A549 (cell line): ENCODE data around the gene CDK14. TPM values are rescaled to one million over a fixed set of nuclear protein-coding genes. Genes with fewer than 3 reads are reported as not detected.

Source experiments
- ATAC-seq, 2 experiments: fragments of 200-7000 bp in 1 of 2; fragments of >200 bp in 1 of 2; cut with Nextera tagmentation in 1 of 2; cut with Tn5 transposase in 1 of 2; 3 replicates each; pipeline versions ENCODE4 v1.8.0 to v1.9.1; 2018 to 2020; ENCODE audit warnings: mild to moderate bottlenecking in 1 of 2, moderate library complexity in 1 of 2
- CTCF ChIA-PET: fragments of 300-600 bp; sonication (Branson Sonifier 250); formaldehyde crosslinking; extraction: SDS; loops from one replicate; lab custom pipeline; 2021; ENCODE audit warnings: antibody characterized with exemption, inconsistent platforms; lab: Yijun Ruan, JAX
- POLR2A ChIA-PET: fragments of 350-600 bp; formaldehyde crosslinking; extraction: SDS; loops from one replicate; lab custom pipeline; 2021; ENCODE audit warnings: antibody characterized with exemption, inconsistent platforms; lab: Yijun Ruan, JAX
- DNase-seq, 2 experiments: peaks; one replicate each; pipeline versions ENCODE4 v3.0.0 to v3.0.0-alpha.2; 2011 to 2016; ENCODE audit warnings: low read depth in 1 of 2, low spot score in 1 of 2
- FAIRE-seq: peaks from 2 replicates; lab custom pipeline; 2011; peaks lifted over from hg19 to GRCh38; lab: Jason Lieb, UNC
- H3K27ac ChIP-seq, 2 experiments: fragments of >200 bp; sonication (Bioruptor Twin); formaldehyde crosslinking; 3 replicates each; pipeline ENCODE4 v1.5.1; 2016 to 2017
- H3K4me1 ChIP-seq: fragments of >200 bp; sonication (Bioruptor Twin); formaldehyde crosslinking; 3 replicates; pipeline ENCODE4 v1.6.1; 2016
- H3K4me2 ChIP-seq: fragments of >200 bp; sonication (Bioruptor Twin); formaldehyde crosslinking; 3 replicates; pipeline ENCODE4 v1.6.1; 2016
- H3K4me3 ChIP-seq: fragments of >200 bp; sonication (Bioruptor Twin); formaldehyde crosslinking; 3 replicates; pipeline ENCODE4 v1.5.1; 2016
- H3K9me3 ChIP-seq: fragments of >200 bp; sonication (Bioruptor Twin); formaldehyde crosslinking; 3 replicates; pipeline ENCODE4 v1.6.1; 2016
- BCL3 ChIP-seq: fragments of >200 bp; sonication (Bioruptor Twin); formaldehyde crosslinking; IDR thresholded peaks from 3 replicates; pipeline ENCODE4 v1.6.1; 2016
- BHLHE40 ChIP-seq: IDR thresholded peaks from 2 replicates; pipeline ENCODE4 v1.6.1; 2012; ENCODE audit warnings: low read depth, low read length, inconsistent platforms
- CBX2 ChIP-seq: fragments of 200-600 bp; sonication (generic); IDR thresholded peaks from 2 replicates; pipeline ENCODE4 v1.6.1; 2016; ENCODE audit warnings: low read depth, mild to moderate bottlenecking, borderline replicate concordance
- CHD4 ChIP-seq: fragments of 200-600 bp; sonication (generic); IDR thresholded peaks from 2 replicates; pipeline ENCODE4 v1.6.1; 2016; ENCODE audit warnings: antibody characterized with exemption, mild to moderate bottlenecking, borderline replicate concordance
- CTCF ChIP-seq: fragments of >200 bp; sonication (Bioruptor Twin); formaldehyde crosslinking; IDR thresholded peaks from 3 replicates; pipeline ENCODE4 v1.5.1; 2016
- EHF ChIP-seq: fragments of 250-450 bp; sonication (Bioruptor Pico); IDR thresholded peaks from 2 replicates; pipeline ENCODE4 v1.5.0; 2020; ENCODE audit warnings: mild to moderate bottlenecking
- EHMT2 ChIP-seq: fragments of 200-600 bp; sonication (generic); IDR thresholded peaks from 2 replicates; pipeline ENCODE4 v1.6.1; 2016; ENCODE audit warnings: antibody characterized with exemption, low read depth, mild to moderate bottlenecking, moderate library complexity
- ELK1 ChIP-seq: fragments of 150-350 bp; IDR thresholded peaks from 2 replicates; pipeline ENCODE4 v1.6.1; 2014; ENCODE audit warnings: low read depth, mild to moderate bottlenecking, low read length
- EP300 ChIP-seq, 2 experiments: fragments of >200 bp; sonication (Bioruptor Twin); formaldehyde crosslinking; IDR thresholded peaks; 2 replicates in 1 of 2; 3 replicates in 1 of 2; pipeline ENCODE4 v1.6.1; 2016 to 2017
- ESRRA ChIP-seq: fragments of 150-350 bp; IDR thresholded peaks from 2 replicates; pipeline ENCODE4 v1.6.1; 2014; ENCODE audit warnings: mild to moderate bottlenecking, low read length, borderline replicate concordance
- FOSB ChIP-seq: fragments of 250-450 bp; sonication (Bioruptor Pico); IDR thresholded peaks from 2 replicates; pipeline ENCODE4 v1.5.0; 2020; ENCODE audit warnings: mild to moderate bottlenecking, moderate library complexity
- HEYL ChIP-seq: fragments of 250-450 bp; sonication (Bioruptor Pico); IDR thresholded peaks from 2 replicates; pipeline ENCODE4 v1.8.0; 2021; ENCODE audit warnings: mild to moderate bottlenecking, moderate library complexity
- HMGXB4 ChIP-seq: fragments of 250-450 bp; sonication (Bioruptor Pico); IDR thresholded peaks from 2 replicates; pipeline ENCODE4 v1.5.0; 2021; ENCODE audit warnings: mild to moderate bottlenecking, moderate library complexity, borderline replicate concordance
- HOXA7 ChIP-seq: fragments of 250-450 bp; sonication (Bioruptor Pico); IDR thresholded peaks from 2 replicates; pipeline ENCODE4 v1.5.0; 2020; ENCODE audit warnings: mild to moderate bottlenecking, moderate library complexity
- HOXB13 ChIP-seq: fragments of 250-450 bp; sonication (Bioruptor Pico); IDR thresholded peaks from 2 replicates; pipeline ENCODE4 v1.5.0; 2020; ENCODE audit warnings: low read depth, mild to moderate bottlenecking, moderate library complexity
- JUNB ChIP-seq: fragments of >200 bp; sonication (Bioruptor Twin); formaldehyde crosslinking; IDR thresholded peaks from 2 replicates; pipeline ENCODE4 v1.6.1; 2016
- MYC ChIP-seq: IDR thresholded peaks from 2 replicates; pipeline ENCODE4 v1.6.1; 2012; ENCODE audit warnings: mild to moderate bottlenecking, inconsistent platforms, low read length, improper control_type of control experiment, borderline replicate concordance
- NFE2L2 ChIP-seq: fragments of 150-350 bp; conservative IDR thresholded peaks from 2 replicates; pipeline ENCODE4 v1.6.1; 2014; ENCODE audit warnings: low read length
- NR3C1 ChIP-seq: fragments of >200 bp; sonication (Bioruptor Twin); formaldehyde crosslinking; IDR thresholded peaks from 3 replicates; pipeline ENCODE4 v1.6.1; 2017
- RAD21 ChIP-seq, 2 experiments: fragments of >200 bp in 1 of 2; sonication (Bioruptor Twin) in 1 of 2; formaldehyde crosslinking in 1 of 2; IDR thresholded peaks in 1 of 2; conservative IDR thresholded peaks in 1 of 2; 2 replicates in 1 of 2; 3 replicates in 1 of 2; pipeline ENCODE4 v1.6.1; 2012 to 2018; ENCODE audit warnings: inconsistent platforms in 1 of 2
- RARB ChIP-seq: fragments of 250-450 bp; sonication (Bioruptor Pico); IDR thresholded peaks from 2 replicates; pipeline ENCODE4 v1.8.0; 2021; ENCODE audit warnings: mild to moderate bottlenecking, moderate library complexity
- RCOR1 ChIP-seq: fragments of 150-350 bp; IDR thresholded peaks from 2 replicates; pipeline ENCODE4 v1.6.1; 2014; ENCODE audit warnings: antibody characterized with exemption, low read length, low read depth
- REST ChIP-seq: fragments of 200-600 bp; sonication (generic); IDR thresholded peaks from 2 replicates; pipeline ENCODE4 v1.6.1; 2016; ENCODE audit warnings: antibody characterized with exemption, mild to moderate bottlenecking, moderate library complexity
- RFX5 ChIP-seq: fragments of 450-650 bp; IDR thresholded peaks from 2 replicates; pipeline ENCODE4 v1.7.1; 2014; ENCODE audit warnings: antibody characterized with exemption, mild to moderate bottlenecking, moderate library complexity
- RNF2 ChIP-seq: fragments of 200-600 bp; sonication (generic); IDR thresholded peaks from 2 replicates; pipeline ENCODE4 v1.6.1; 2016; ENCODE audit warnings: low read depth, mild to moderate bottlenecking, antibody characterized with exemption, moderate library complexity, borderline replicate concordance
- SMC3 ChIP-seq: fragments of >200 bp; sonication (Bioruptor Twin); formaldehyde crosslinking; IDR thresholded peaks from 3 replicates; pipeline ENCODE4 v1.6.1; 2018; ENCODE audit warnings: inconsistent platforms
- SREBF2 ChIP-seq: fragments of 450-650 bp; IDR thresholded peaks from 2 replicates; pipeline ENCODE4 v1.6.1; 2014; ENCODE audit warnings: mild to moderate bottlenecking, moderate library complexity
- ZNF302 ChIP-seq: fragments of 250-450 bp; sonication (Bioruptor Pico); IDR thresholded peaks from 2 replicates; pipeline ENCODE4 v1.9.0; 2021; ENCODE audit warnings: inconsistent platforms, mild to moderate bottlenecking, moderate library complexity
- ZSCAN20 ChIP-seq: fragments of 250-450 bp; sonication (Bioruptor Pico); IDR thresholded peaks from 2 replicates; pipeline ENCODE4 v1.8.0; 2022; ENCODE audit warnings: mild to moderate bottlenecking, moderate library complexity
- WGBS: methylation state at CpG from one replicate; pipeline ENCODE4 v1.1.6; 2017; ENCODE audit errors: missing lambda C conversion rate; 5-methylcytosine and 5-hydroxymethylcytosine counted together
- polyA plus RNA-seq, 4 experiments: library from polyadenylated mRNA; depleted of rRNA in 3 of 4; stranded (reverse); fragments of >200 nt; fragmentation: RNase III in 1 of 4; extraction: RNeasy Plus Mini Kit Qiagen cat#74134 plus additional on column Dnase treatment in 1 of 4; gene quantifications; 2 replicates in 3 of 4; 3 replicates in 1 of 4; pipeline ENCODE4 v1.2.3, GENCODE V29; 2011 to 2017

CDK14 gene
- polyA plus RNA-seq, 2 of the 4 experiments (the other 2 are of a cell fraction), result 0.21 to 0.23 TPM

GRCh38 chr7:90758933-90759562, 162.9 kb downstream of the CDK14 start:
- H3K4me2 ChIP-seq, result no peak overlapping the region
- ATAC-seq (no peak), DNase-seq (no peak), FAIRE-seq (no peak)
- no peaks in the 10 kb centered on the region for H3K4me1 ChIP-seq
- no peaks in the 10 kb centered on the region for H3K9me3 ChIP-seq
- TF ChIP-seq SMC3 (no peak), RARB (CRISPR knock-in tag) (no peak), CTCF (no peak), HMGXB4 (no peak), BCL3 (no peak), RNF2 (no peak), HEYL (CRISPR knock-in tag) (no peak), ELK1 (no peak), EHMT2 (no peak), HOXB13 (no peak), RCOR1 (no peak), MYC (no peak), NR3C1 (no peak), EHF (CRISPR knock-in tag) (no peak), ZSCAN20 (CRISPR knock-in tag) (no peak), JUNB (no peak)
- H3K27ac ChIP-seq, result no peak overlapping the region
- WGBS, result 2% methylated on average over 6 of the region's 6 CpGs
- ChIA-PET CTCF (interaction anchor here (0.6 kb wide), 1 partner anchor 467 kb away, joined by 3 read pairs; no protein-coding TSS in a partner anchor), POLR2A (no interaction called here)
- H3K4me3 ChIP-seq, result no peak overlapping the region

GRCh38 chr7:90759710-90760109, 163.6 kb downstream of the CDK14 start:
- Histone ChIP-seq H3K9me3 (no peaks in the 10 kb centered on the region), H3K4me2 (no peak overlapping the region), H3K27ac (no peak overlapping the region), H3K4me3 (no peak overlapping the region), H3K4me1 (no peaks in the 10 kb centered on the region)
- ATAC-seq (no peak), FAIRE-seq (no peak), DNase-seq (no peak)
- ChIA-PET POLR2A (no interaction called here), CTCF (no interaction called here)
- TF ChIP-seq ZNF302 (CRISPR knock-in tag) (no peak), EHF (CRISPR knock-in tag) (no peak), NFE2L2 (no peak), HOXA7 (CRISPR knock-in tag) (no peak), ESRRA (no peak), SMC3 (no peak), CBX2 (no peak), RNF2 (no peak), SREBF2 (no peak), FOSB (CRISPR knock-in tag) (no peak), CHD4 (no peak), BHLHE40 (no peak), NR3C1 (no peak), RAD21 (conservative IDR thresholded peaks at IDR 0.05 in 1 of 2, IDR thresholded peaks at IDR 0.05 in 1 of 2) (no peak), RFX5 (no peak), REST (no peak), EP300 (IDR thresholded peaks at IDR 0.05) (no peak)
